NCI-H2227 (cell line): ENCODE results near the gene NME4.
A peak's percentile ranks its signal among the peaks of the same experiment; 100 is the strongest.
"Not testable (repeated sequence)": the region's sequence is repeated elsewhere in the genome, so short reads cannot be mapped to it uniquely, and the experiment has no call there.

Source experiments
- DNase-seq: peaks from one replicate; lab custom pipeline; 2025; ENCODE audit not compliant: unreplicated experiment; lab: John Stamatoyannopoulos, UW

Gene NME4

GRCh38 chr16:397135-397661 is at the start of gene NME4:
TSS of gene NME4 (plus strand) at chr16:397199. CDS start at chr16:397223, 24 bp downstream.
- peak; percentile 75 for DNase-seq

- DNase-seq = no peak
These were observed 49.8 kb upstream of the NME4 start for GRCh38 chr16:347203-347602.

- not testable (repeated sequence) for DNase-seq
These were observed 48.5 kb upstream of the NME4 start for GRCh38 chr16:348495-348894.

GRCh38 chr16:349211-349610 is 47.8 kb upstream of the NME4 start:
- DNase-seq = no peak

DNA sequence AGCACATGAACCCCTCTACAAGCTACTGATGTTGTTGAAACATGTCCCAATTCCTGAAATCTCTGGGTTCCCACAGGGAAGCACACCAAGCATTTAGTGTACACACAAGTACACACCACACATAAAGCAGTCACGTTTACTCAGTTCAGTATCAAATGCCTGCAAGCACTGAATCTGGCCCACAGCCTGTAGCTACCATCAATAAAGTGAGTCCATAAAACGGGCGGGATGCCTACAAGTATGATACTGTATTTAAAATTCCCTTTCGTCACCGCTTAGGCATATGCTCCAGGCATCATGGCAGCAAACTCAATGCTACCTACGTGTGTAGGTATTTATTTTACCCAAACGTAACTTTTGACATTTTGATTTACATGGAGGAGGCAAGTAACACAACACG is 46.8 kb upstream of the NME4 start:
- no peak for DNase-seq

GRCh38 chr16:351804-352520 is 45.0 kb upstream of the NME4 start:
- peak; percentile 59 for DNase-seq

DNA sequence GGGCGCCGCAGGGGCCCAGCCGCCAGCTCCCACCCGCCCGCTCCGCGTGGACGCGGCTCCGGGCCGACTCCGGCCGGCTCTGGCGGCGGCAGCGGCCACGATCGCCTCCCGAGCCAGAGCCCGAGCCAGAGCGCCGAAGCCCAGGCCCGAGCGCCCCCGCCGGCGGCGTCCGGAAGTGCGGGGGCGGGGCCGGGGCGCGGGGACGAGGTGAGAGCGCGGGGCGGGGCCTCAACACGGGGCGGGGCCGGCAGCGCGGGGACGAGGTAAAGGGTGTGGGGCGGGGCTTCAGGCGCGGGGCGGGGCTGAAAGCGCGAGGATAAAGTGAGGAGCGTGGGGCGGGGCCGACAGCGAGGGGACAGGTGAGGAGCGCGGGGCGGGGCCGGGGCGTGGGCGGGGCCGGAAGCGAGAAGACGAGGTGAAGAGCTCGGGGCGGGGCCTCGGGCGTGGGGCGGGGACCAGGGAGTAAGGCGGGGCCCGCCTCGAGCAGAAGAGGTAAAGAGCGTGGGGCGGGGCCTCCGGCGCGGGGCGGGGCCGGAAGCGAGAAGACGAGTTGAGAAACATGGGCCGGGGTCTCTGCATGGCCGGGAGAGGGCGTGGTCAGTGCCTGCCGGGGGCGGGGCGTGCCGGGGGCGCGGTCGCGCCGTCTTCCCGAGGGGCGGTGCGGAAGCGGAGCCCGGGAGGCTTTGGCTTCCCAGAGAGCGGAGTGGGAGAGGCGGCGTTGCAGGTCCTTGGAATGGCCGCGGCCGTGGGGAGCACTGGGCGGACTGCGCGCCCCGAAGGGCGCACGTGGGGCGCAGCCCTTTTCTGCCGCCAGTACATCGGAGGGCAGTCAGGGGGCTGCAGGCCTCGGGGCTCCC is 44.2 kb upstream of the NME4 start, which contains the start of gene AXIN1:
AXIN1 (minus strand) TSS at position 177 of the 857 bp plus-strand sequence. CDS start 5,698 bp downstream, outside the sequence.
- DNase-seq = peak; percentile 99

GRCh38 chr16:353404-354290 is 43.4 kb upstream of the NME4 start:
- DNase-seq = no peak

DNA sequence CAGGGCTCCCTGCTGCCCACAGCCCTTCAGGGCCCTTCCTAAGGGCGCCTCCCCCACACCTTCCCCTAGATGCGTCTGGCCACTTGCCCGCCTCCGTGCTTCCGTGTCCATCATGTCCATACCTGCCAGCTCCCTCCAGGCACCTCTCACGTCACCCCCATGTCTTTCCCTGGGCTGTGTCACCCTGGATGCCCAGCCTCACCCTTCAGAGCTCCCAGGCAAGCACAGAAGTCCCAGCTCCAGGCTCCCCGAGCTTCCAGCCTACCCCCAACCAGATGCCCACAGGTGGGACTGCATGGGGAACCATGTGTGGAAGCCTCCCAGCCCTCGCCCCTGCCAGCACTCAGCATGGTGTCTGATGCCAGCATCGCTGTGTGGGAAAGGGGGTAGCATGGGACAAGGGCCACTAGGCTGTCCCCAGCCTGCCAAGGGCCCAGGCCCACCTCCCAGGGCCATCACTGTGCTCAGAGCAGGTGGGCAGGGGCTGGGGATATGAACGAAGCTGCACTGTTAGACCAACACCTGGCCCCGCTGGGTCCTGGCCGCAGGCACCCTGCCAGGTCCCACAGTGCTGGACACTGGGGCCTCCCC is 42.6 kb upstream of the NME4 start:
- DNase-seq = no peak

- no peak for DNase-seq
These were observed 42.0 kb upstream of the NME4 start for GRCh38 chr16:354971-355461.

- DNase-seq = no peak
These were observed 40.3 kb upstream of the NME4 start for GRCh38 chr16:356741-357140.

DNA sequence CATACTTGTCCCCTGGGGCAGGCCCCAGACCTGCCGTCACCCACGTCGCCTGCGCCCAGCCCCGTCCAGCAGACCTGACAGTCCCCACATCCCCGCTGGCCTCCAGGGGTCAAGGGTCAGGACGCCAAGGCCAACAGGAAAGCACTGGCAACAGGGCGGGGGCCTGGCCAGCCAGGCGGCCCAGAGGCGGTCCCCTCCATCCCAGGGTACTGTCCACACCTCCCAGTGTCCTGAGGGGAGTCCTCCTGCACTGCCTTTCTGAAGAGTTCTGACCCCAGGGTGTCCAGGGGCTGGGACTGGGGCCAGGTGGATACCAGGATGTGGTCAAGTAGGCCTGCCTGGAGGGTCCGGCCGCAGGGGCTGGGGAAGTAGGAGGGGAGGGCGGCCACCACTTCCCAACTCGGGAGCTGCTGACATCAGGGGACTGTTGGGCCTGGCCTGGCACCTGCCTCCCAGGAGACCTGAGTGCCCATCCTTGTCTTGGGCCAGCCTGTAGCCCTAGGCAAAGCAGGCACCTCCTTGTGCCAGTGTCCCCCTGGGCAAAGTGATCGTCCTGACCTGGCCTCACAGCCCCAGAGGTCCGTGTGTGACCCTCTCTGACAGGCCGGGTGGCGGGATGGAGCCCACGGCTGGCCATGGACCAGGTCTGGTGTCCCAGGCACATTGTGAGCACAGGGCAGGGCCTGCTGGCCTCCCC is 37.8 kb upstream of the NME4 start:
- DNase-seq = no peak

- no peak for DNase-seq
These were observed 36.9 kb upstream of the NME4 start for GRCh38 chr16:359871-360697.

DNA sequence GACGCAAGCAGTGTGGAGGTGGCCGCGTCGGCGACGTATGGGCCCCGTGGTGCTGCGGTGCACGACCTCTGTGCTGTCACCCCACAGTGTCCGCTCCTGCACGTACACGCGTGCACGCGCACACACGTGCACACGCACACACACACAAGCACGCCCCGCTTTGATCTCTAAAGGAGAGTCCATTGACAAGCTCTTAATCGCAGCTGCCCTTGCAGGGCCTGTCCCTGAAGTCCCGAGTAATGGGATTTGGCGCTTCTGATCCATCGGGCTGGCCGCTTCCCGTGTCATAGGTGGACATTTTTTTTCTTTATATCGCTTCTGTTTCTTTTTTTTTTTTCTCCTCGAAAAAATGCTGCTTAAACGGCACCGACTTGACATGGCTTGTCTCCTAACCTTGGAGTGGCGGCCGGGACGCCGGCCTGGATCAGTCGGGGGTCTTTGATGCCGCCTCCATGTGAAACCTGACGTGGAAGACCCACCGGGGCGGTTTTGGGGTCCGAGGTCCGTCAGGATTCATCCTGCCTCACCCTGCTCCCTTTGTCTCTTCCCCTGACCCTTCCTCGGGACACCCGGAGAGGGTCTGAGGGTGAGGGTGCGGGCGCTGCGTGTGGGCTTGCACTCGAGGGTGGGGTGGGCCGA is 36.2 kb upstream of the NME4 start:
- no peak for DNase-seq

- peak; percentile 59 for DNase-seq
These were observed 35.6 kb upstream of the NME4 start for GRCh38 chr16:361341-361871.

DNA sequence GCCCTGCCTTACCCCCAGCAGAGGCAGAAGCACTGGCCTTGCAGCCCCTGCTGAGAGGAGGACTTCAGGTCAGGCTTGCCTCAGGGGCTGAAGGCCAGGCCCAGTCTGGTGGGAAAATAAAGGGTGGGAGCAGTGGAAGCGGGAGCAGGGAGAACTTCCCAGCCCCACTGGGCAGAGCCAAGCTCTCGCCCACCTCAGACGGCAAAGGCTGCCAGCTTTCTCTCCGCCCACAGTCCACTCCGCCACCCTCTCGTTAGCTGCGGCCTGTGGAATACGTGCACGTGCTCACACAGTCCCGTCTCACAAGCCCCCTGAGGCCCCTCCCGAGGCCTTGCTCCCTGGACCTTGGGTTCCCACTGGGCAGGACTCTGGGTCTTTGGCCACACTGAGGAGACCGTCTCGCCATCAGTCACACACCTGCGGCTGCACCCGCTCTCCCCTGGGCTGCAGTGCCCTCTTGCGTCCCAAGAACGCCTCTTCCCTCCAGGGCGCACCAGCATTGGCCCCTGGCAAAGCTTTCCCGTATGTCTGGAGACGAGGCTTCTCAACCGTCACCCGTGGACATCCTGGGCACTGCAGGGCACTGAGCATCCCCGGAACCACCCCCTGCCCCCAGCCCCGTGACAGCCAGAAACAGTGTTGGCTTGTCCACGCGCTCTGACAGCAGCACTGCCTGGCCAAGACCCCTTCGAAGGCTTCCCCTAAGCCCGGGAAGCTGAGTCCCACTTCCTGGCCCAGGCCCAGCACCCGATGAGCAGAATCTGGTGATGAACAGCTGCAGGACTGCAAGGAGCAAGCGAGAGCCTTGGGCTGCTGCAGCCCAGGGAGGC is 34.9 kb upstream of the NME4 start:
- DNase-seq = peak; percentile 88

DNA sequence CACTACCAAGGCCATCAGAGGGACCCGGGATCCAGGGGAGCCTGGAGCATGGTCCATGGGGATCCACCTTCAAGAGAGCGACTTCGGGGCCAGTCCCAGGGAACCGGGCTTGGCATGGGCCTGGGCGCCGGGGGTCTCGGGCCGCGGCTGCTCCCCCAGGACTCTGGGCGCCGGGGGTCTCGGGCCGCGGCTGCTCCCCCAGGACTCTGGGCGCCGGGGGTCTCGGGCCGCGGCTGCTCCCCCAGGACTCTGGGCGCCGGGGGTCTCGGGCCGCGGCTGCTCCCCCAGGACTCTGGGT is 34.3 kb upstream of the NME4 start:
- not testable (repeated sequence) for DNase-seq
